HepG2 (cell line): ENCODE results near the gene CDNF. TPM values are rescaled to one million over a fixed set of nuclear protein-coding genes. Genes with fewer than 3 reads are reported as not detected.

Experiments
- ATAC-seq: fragments of 200-7000 bp; cut with Tn5 transposase; 3 replicates; pipeline ENCODE4 v1.9.1; 2020; ENCODE audit warnings: mild to moderate bottlenecking, moderate library complexity
- BruUV-seq: library from RNA; stranded (reverse); fragments of 400-500 nt; replicated peaks from 2 replicates; lab custom pipeline; 2021; lab: Mats Ljungman, UMichigan
- CTCF ChIA-PET: fragments of 300-600 bp; formaldehyde crosslinking; extraction: SDS; loops from one replicate; lab custom pipeline; 2021; ENCODE audit warnings: low total read pairs, inconsistent platforms, low intra/inter-chr PET ratio; lab: Yijun Ruan, JAX
- POLR2A ChIA-PET: fragments of 350-600 bp; sonication (Branson Sonifier 250); formaldehyde crosslinking; loops from one replicate; lab custom pipeline; 2020; ENCODE audit warnings: antibody characterized with exemption, inconsistent platforms; lab: Yijun Ruan, JAX
- DNase-seq: peaks from one replicate; pipeline ENCODE4 v3.0.0-alpha.2; 2015; ENCODE audit warnings: low spot score
- FAIRE-seq: peaks from 3 replicates; lab custom pipeline; 2011; peaks lifted over from hg19 to GRCh38; lab: Jason Lieb, UNC
- H2AFZ ChIP-seq: one replicate; pipeline ENCODE4 v1.6.1; 2011; ENCODE audit warnings: low read length, inconsistent platforms
- H3K27ac ChIP-seq: fragments of 300-600 bp; 3 replicates; pipeline ENCODE4 v1.8.0; 2011; ENCODE audit warnings: mixed run types, mild to moderate bottlenecking, mixed read lengths, low read length, inconsistent platforms; ENCODE audit not compliant: insufficient read depth; ENCODE audit errors: extremely low read length
- H3K27me3 ChIP-seq, 2 experiments: fragments of 200-600 bp in 1 of 2; 2 replicates in 1 of 2; 3 replicates in 1 of 2; pipeline versions ENCODE4 v1.6.0 to v1.8.0; 2011; ENCODE audit warnings: low read length in 2 of 2, mild to moderate bottlenecking in 2 of 2, moderate library complexity in 2 of 2, inconsistent platforms in 1 of 2; ENCODE audit not compliant: insufficient read depth in 2 of 2, control insufficient read depth in 1 of 2
- H3K36me3 ChIP-seq, 2 experiments: fragments of 200-600 bp in 1 of 2; replicated peaks in 1 of 2; 2 replicates in 1 of 2; 3 replicates in 1 of 2; pipeline versions ENCODE4 v1.5.1 to v1.8.0; 2011; ENCODE audit warnings: low read length in 2 of 2, inconsistent platforms in 1 of 2; ENCODE audit not compliant: insufficient read depth in 2 of 2, control insufficient read depth in 1 of 2
- H3K4me1 ChIP-seq: 2 replicates; pipeline ENCODE4 v1.5.1; 2012; ENCODE audit warnings: low read length, inconsistent platforms; ENCODE audit not compliant: insufficient read depth
- H3K4me2 ChIP-seq: 2 replicates; pipeline ENCODE4 v1.6.0; 2011; ENCODE audit warnings: low read depth, low read length, inconsistent platforms
- H3K4me3 ChIP-seq, 3 experiments: fragments of 200-600 bp in 1 of 3; sonication (generic), shearing (Covaris generic) in 1 of 3; replicated peaks in 1 of 3; 2 replicates each; pipeline ENCODE4 v1.5.1; 2011 to 2016; ENCODE audit warnings: low read length in 3 of 3, inconsistent platforms in 2 of 3, low read depth in 2 of 3, mild to moderate bottlenecking in 2 of 3, control low read depth in 1 of 3, mixed read lengths in 1 of 3; ENCODE audit not compliant: insufficient read depth in 1 of 3
- H3K79me2 ChIP-seq: one replicate; pipeline ENCODE4 v1.6.1; 2011; ENCODE audit warnings: low read length, inconsistent platforms; ENCODE audit not compliant: insufficient read depth
- H3K9ac ChIP-seq: 2 replicates; pipeline ENCODE4 v1.6.0; 2011; ENCODE audit warnings: mild to moderate bottlenecking, low read depth, low read length, inconsistent platforms; ENCODE audit not compliant: insufficient read depth
- H3K9me3 ChIP-seq: 2 replicates; pipeline ENCODE4 v1.5.1; 2012; ENCODE audit warnings: mild to moderate bottlenecking, low read length
- H4K20me1 ChIP-seq: 2 replicates; pipeline ENCODE4 v1.6.0; 2011; ENCODE audit warnings: inconsistent platforms, mild to moderate bottlenecking, low read length, moderate library complexity; ENCODE audit not compliant: insufficient read depth
- DPF2 ChIP-seq: sonication (generic); formaldehyde crosslinking; IDR thresholded peaks from 2 replicates; pipeline ENCODE4 v1.4.0; 2020; ENCODE audit warnings: mild to moderate bottlenecking, low read depth, missing genetic modification reagents, borderline replicate concordance
- EED ChIP-seq: sonication (generic); formaldehyde crosslinking; IDR thresholded peaks from 2 replicates; pipeline ENCODE4 v1.5.0; 2020; ENCODE audit warnings: mild to moderate bottlenecking, missing genetic modification reagents
- HIVEP1 ChIP-seq: sonication (generic); formaldehyde crosslinking; IDR thresholded peaks from 2 replicates; pipeline ENCODE4 v1.4.0; 2020; ENCODE audit warnings: mild to moderate bottlenecking, missing genetic modification reagents
- MIER3 ChIP-seq: IDR thresholded peaks from 2 replicates; pipeline ENCODE4 v1.6.1; 2016; ENCODE audit warnings: missing compliant biosample characterization, borderline replicate concordance
- SNRNP70 ChIP-seq: fragments of 200-400 bp; formaldehyde crosslinking; IDR thresholded peaks from 2 replicates; pipeline ENCODE4 v1.6.1; 2017; ENCODE audit warnings: mild to moderate bottlenecking, low read depth, low read length, moderate library complexity
- ZNF333 ChIP-seq: sonication (generic); formaldehyde crosslinking; IDR thresholded peaks from 2 replicates; pipeline ENCODE4 v1.4.0; 2020; ENCODE audit warnings: mild to moderate bottlenecking, missing genetic modification reagents, borderline replicate concordance
- ZNF431 ChIP-seq: sonication (generic); formaldehyde crosslinking; IDR thresholded peaks from 2 replicates; pipeline ENCODE4 v1.9.0; 2022; ENCODE audit warnings: missing genetic modification reagents, low read depth, mild to moderate bottlenecking, borderline replicate concordance
- ZNF567 ChIP-seq: sonication (generic); formaldehyde crosslinking; IDR thresholded peaks from 2 replicates; pipeline ENCODE4 v1.8.1; 2023; ENCODE audit warnings: mild to moderate bottlenecking, missing genetic modification reagents, borderline replicate concordance
- ZNF788 ChIP-seq: sonication (generic); formaldehyde crosslinking; IDR thresholded peaks from 2 replicates; pipeline ENCODE4 v1.5.0; 2020; ENCODE audit warnings: mild to moderate bottlenecking, missing genetic modification reagents, borderline replicate concordance
- WGBS: methylation state at CpG from one replicate; pipeline ENCODE4 v1.1.6; 2017; ENCODE audit warnings: low lambda C conversion rate; 5-methylcytosine and 5-hydroxymethylcytosine counted together
- in situ Hi-C: cut with HindIII; loops from 2 replicates; pipeline ENCODE4 v1.10.0; 2017; ENCODE audit warnings: low pct_unique_long_range_greater_than_20kb; ENCODE audit not compliant: extremely low pct_ligation_motif_present
- intact Hi-C: fragments of 100-400 bp; cut with micrococcal nuclease; formaldehyde crosslinking; loops from one replicate; pipeline ENCODE4 v1.10.0; 2022; ENCODE audit not compliant: unreplicated experiment
- polyA plus RNA-seq, 8 experiments: library from polyadenylated mRNA; depleted of rRNA in 3 of 8; stranded (reverse) in 7 of 8; unstranded in 1 of 8; fragments of >200 nt; fragmentation: Illumina TruSeq in 4 of 8; extraction: Trizol in 4 of 8; gene quantifications; 2 replicates each; pipeline versions ENCODE4 v1.2.1 to v1.2.3, GENCODE V29; 2011 to 2016; ENCODE audit warnings: low read depth in 4 of 8, missing spikeins in 1 of 8, mixed read lengths in 1 of 8; ENCODE audit not compliant: insufficient read depth in 1 of 8
- total RNA-seq, 5 experiments: library from RNA; depleted of rRNA; stranded (reverse); fragments of >200 nt; fragmentation: Illumina TruSeq; extraction: Trizol; gene quantifications; 2 replicates each; pipeline ENCODE4 v1.2.3, GENCODE V29; 2016; ENCODE audit warnings: low read depth in 1 of 5
- TF ChIP-seq, protein P1 (sequence below): sonication (generic); formaldehyde crosslinking; IDR thresholded peaks from 2 replicates; pipeline ENCODE4 v1.8.1; 2023; ENCODE audit warnings: missing genetic modification reagents, inconsistent platforms, borderline replicate concordance
- TF ChIP-seq, protein P2 (sequence below): sonication (generic); formaldehyde crosslinking; IDR thresholded peaks from 2 replicates; pipeline ENCODE4 v1.8.1; 2022; ENCODE audit warnings: low read depth, mild to moderate bottlenecking, missing genetic modification reagents
- TF ChIP-seq, protein P3 (sequence below): sonication (generic); formaldehyde crosslinking; IDR thresholded peaks from 2 replicates; pipeline ENCODE4 v1.4.0; 2020; ENCODE audit warnings: missing genetic modification reagents
- TF ChIP-seq, protein P4 (sequence below): sonication (generic); formaldehyde crosslinking; IDR thresholded peaks from 2 replicates; pipeline ENCODE4 v1.8.1; 2023; ENCODE audit warnings: missing genetic modification reagents, mild to moderate bottlenecking, borderline replicate concordance
- TF ChIP-seq, protein P5 (sequence below): IDR thresholded peaks from 2 replicates; pipeline ENCODE4 v1.6.1; 2016; ENCODE audit warnings: mild to moderate bottlenecking, missing biosample characterization, missing genetic modification reagents

Gene CDNF
- total and polyA plus RNA-seq, 2 of the 13 experiments (the other 11 are each of a cell fraction or from before 2014, with no cell fraction given) = 0.29 to 0.33 TPM

DNA sequence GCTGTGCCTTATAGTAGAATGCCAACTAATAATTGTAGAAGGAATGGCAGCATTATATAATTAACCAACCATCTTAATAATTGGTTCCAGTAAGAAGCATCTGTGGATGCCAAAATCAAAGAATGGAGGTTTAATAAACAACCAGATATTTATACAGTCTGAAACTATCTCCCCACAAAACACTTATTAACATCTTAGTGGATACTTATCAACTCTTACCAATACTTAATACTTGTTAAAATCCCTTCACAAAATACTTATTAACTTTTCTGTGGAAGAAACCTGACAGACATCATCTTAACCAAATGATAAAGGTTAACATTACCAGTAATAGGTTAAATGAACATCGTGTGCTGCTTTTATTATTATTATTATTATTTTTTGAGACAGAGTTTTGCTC is 34.0 kb downstream of the CDNF start:
- Histone ChIP-seq H3K4me2 (no peak overlapping the region), H3K36me3 (no peaks in the 10 kb centered on the region), H3K79me2 (no peaks in the 10 kb centered on the region), H2AFZ (no peak overlapping the region), H4K20me1 (no peaks in the 10 kb centered on the region), H3K9me3 (no peaks in the 10 kb centered on the region), H3K27me3 (no peaks in the 10 kb centered on the region; a peak in 1 of 5 replicates), H3K27ac (no peak overlapping the region), H3K4me1 (no peaks in the 10 kb centered on the region), H3K4me3 (no peak overlapping the region), H3K9ac (no peak overlapping the region)
- ATAC-seq (no peak), DNase-seq (no peak), FAIRE-seq (no peak)
- no TSS peak for BruUV-seq
- ChIA-PET CTCF (no interaction called here), POLR2A (no interaction called here)
- intact Hi-C loops = no loop called here
- WGBS = 0% methylated on average over 1 of the region's 1 CpG
- in situ Hi-C loops = loop anchor here (25.0 kb wide), 1 partner anchor 617 kb away; no protein-coding TSS in a partner anchor
- no peak for TF ChIP-seq DPF2 (CRISPR knock-in tag)
- no peak for TF ChIP-seq ZNF431 (CRISPR knock-in tag)
- TF ChIP-seq EED (CRISPR knock-in tag) = no peak
- no peak for TF ChIP-seq HIVEP1
- TF ChIP-seq, protein P1, sequence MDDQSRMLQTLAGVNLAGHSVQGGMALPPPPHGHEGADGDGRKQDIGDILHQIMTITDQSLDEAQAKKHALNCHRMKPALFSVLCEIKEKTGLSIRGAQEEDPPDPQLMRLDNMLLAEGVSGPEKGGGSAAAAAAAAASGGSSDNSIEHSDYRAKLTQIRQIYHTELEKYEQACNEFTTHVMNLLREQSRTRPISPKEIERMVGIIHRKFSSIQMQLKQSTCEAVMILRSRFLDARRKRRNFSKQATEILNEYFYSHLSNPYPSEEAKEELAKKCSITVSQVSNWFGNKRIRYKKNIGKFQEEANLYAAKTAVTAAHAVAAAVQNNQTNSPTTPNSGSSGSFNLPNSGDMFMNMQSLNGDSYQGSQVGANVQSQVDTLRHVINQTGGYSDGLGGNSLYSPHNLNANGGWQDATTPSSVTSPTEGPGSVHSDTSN (CRISPR knock-in tag) = no peak
- TF ChIP-seq, protein P2, sequence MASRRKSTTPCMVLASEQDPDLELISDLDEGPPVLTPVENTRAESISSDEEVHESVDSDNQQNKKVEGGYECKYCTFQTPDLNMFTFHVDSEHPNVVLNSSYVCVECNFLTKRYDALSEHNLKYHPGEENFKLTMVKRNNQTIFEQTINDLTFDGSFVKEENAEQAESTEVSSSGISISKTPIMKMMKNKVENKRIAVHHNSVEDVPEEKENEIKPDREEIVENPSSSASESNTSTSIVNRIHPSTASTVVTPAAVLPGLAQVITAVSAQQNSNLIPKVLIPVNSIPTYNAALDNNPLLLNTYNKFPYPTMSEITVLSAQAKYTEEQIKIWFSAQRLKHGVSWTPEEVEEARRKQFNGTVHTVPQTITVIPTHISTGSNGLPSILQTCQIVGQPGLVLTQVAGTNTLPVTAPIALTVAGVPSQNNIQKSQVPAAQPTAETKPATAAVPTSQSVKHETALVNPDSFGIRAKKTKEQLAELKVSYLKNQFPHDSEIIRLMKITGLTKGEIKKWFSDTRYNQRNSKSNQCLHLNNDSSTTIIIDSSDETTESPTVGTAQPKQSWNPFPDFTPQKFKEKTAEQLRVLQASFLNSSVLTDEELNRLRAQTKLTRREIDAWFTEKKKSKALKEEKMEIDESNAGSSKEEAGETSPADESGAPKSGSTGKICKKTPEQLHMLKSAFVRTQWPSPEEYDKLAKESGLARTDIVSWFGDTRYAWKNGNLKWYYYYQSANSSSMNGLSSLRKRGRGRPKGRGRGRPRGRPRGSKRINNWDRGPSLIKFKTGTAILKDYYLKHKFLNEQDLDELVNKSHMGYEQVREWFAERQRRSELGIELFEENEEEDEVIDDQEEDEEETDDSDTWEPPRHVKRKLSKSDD = no peak
- TF ChIP-seq, protein P3, sequence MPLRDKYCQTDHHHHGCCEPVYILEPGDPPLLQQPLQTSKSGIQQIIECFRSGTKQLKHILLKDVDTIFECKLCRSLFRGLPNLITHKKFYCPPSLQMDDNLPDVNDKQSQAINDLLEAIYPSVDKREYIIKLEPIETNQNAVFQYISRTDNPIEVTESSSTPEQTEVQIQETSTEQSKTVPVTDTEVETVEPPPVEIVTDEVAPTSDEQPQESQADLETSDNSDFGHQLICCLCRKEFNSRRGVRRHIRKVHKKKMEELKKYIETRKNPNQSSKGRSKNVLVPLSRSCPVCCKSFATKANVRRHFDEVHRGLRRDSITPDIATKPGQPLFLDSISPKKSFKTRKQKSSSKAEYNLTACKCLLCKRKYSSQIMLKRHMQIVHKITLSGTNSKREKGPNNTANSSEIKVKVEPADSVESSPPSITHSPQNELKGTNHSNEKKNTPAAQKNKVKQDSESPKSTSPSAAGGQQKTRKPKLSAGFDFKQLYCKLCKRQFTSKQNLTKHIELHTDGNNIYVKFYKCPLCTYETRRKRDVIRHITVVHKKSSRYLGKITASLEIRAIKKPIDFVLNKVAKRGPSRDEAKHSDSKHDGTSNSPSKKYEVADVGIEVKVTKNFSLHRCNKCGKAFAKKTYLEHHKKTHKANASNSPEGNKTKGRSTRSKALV (CRISPR knock-in tag) = no peak
- TF ChIP-seq, protein P4, sequence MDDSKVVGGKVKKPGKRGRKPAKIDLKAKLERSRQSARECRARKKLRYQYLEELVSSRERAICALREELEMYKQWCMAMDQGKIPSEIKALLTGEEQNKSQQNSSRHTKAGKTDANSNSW = no peak
- TF ChIP-seq ZNF567 (CRISPR knock-in tag) = no peak
- no peak for TF ChIP-seq SNRNP70
- TF ChIP-seq, protein P5, sequence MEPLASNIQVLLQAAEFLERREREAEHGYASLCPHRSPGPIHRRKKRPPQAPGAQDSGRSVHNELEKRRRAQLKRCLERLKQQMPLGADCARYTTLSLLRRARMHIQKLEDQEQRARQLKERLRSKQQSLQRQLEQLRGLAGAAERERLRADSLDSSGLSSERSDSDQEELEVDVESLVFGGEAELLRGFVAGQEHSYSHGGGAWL (CRISPR knock-in tag) = no peak
- TF ChIP-seq ZNF788 (CRISPR knock-in tag) = no peak
- no peak for TF ChIP-seq ZNF333 (CRISPR knock-in tag)
- no peak for TF ChIP-seq MIER3
